CD4-positive, alpha-beta T cell treated with Interleukin-1 beta for 1 hour (primary cell): ENCODE measurements around the gene PLXDC1.
"Not testable (repeated sequence)": the region's sequence is repeated elsewhere in the genome, so short reads cannot be mapped to it uniquely, and the experiment has no call there.

ENCODE experiments used
- DNase-seq, 2 donors: peaks; one replicate each; pipeline ENCODE4 v3.0.0-alpha.2; 2020 to 2022

Gene PLXDC1

GRCh38 chr17:39057701-39058206 is 93.7 kb downstream of the PLXDC1 start:
- DNase-seq, result no peak

DNA sequence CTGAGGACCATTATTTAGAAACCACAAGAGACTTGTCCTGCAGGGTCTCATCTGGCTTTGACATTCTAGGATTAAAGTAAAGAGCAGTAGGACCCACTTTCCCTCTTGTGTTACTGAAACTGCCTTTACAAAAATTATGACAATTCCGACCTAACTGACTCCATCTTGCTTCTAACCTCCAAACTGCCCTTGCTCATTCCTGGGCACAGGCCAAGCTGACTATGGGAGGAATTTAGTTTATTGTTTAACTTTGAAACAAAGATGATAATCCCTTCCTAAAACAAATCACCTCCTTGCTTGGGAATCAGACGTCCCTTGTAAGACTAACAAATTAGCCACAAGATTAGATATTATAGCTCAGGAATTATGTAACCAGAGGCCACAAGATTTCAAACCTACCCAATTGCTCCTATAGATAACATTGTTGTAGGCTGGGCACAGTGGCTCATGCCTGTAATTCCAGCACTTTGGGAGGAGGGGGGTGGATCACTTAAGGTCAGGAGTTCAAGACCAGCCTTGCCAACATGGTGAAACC is 97.3 kb downstream of the PLXDC1 start:
- DNase-seq, result no peak

DNA sequence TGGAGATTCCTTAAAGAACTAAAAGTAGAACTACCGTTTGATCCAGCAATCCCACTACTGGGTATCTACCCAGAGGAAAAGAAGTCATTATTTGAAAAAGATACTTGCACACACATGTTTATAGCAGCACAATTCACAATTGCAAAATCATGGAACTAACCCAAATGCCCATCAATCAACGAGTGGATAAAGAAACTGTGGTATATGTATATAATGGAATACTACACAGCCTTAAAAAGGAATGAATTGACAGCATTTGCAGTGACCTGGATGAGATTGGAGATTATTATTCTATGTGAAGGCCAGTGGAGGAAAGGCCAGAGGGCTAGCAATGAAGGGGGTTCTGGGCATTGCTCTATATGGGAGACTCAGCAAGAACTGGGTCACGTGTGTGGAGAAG is 99.0 kb downstream of the PLXDC1 start:
- not testable (repeated sequence) for DNase-seq

- no peak for DNase-seq
These were observed 100.3 kb downstream of the PLXDC1 start for GRCh38 chr17:39051001-39051585.

GRCh38 chr17:39045948-39046679 is 105.3 kb downstream of the PLXDC1 start:
- DNase-seq, result no peak

GRCh38 chr17:39036009-39036408 is 115.4 kb downstream of the PLXDC1 start:
- DNase-seq, result no peak

- not testable (repeated sequence) for DNase-seq
These were observed 115.9 kb downstream of the PLXDC1 start for GRCh38 chr17:39035578-39035977.

DNA sequence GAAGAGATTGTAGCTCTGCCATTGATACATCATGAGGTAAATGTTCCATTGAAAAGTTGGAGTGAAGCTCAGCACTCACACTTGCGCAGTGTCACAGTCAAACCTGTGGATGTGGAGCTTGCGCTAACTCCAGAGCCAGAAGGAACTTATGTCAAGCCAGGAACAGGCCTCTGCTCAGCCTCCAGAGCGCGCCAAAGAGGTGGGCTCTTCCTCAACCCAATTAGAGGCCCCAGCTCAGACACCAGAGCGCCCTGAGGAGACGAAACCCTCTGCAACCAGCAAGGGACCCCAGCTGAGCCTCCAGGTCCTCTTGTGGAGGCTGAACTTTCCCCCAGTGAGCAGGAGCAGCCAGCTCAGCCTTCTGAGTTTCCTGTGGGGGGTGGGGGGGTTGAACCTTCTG is 122.7 kb downstream of the PLXDC1 start:
- DNase-seq, result no peak

DNA sequence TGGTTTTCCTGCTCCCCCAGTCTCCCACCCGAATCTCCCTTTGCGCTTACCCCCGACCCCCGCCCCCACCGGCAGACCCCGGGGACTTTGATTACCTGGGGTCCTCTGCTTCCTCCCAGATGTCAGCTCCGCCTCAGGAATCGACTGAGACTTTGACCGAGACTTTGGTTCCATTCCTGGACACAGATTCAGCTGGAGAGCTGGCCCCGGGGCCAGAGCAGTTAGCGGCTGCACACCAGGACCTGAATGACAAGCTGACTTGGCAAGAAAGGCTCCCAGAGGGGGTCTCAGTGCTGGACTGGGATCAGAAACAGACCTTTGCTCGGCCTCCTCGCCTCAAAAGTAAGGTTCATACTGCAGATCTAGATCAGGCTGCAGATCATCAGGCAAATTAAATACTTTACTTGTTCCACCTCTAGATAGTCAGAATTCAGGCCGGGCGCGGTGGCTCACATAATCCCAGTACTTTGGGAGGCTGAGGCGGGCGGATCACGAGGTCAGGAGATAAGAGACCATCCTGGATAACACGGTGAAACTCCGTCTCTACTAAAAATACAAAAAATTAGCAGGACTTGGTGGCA is 123.9 kb downstream of the PLXDC1 start:
- DNase-seq, result no peak

GRCh38 chr17:39026980-39027451 is 124.4 kb downstream of the PLXDC1 start:
- no peak for DNase-seq

DNA sequence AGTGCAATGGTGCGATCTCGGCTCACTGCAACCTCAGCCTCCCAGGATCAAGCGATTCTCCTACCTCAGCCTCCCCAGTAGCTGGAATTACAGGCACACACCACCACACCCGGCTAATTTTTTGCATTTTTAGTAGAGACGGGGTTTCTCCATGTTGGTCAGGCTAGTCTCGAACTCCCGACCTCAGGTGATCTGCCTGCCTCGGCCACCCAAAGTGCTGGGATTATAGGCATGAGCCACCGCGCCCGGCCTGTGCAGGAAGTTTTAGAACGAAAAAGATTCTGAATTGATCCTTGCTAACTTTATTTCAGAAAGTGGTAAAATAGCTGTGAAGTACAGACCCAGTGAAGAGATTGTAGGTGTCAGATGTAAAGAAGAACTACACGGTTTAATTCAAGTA is 125.1 kb downstream of the PLXDC1 start:
- DNase-seq, result not testable (repeated sequence)

GRCh38 chr17:39022924-39023323 is 128.5 kb downstream of the PLXDC1 start:
- DNase-seq, result no peak

DNA sequence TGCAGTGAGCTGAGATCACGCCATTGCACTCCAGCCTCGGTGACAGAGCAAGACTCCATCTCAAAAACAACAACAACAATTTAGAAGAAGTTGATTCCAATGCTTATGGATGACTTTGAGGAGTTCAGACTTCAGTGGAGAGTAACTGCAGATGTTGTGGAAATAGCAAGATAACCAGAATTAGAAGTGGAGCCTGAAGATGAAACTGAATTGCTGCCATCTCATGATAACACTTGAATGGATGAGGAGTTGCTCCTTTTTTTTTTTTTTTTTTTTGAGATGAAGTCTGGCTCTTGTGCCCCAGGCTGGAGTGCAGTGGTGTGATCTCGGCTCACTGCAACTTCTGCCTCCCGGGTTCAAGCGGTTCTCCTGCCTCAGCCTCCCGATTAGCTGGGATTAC is 131.4 kb downstream of the PLXDC1 start:
- DNase-seq, result not testable (repeated sequence)

GRCh38 chr17:39018267-39019134 is 132.9 kb downstream of the PLXDC1 start:
- DNase-seq, result no peak

DNA sequence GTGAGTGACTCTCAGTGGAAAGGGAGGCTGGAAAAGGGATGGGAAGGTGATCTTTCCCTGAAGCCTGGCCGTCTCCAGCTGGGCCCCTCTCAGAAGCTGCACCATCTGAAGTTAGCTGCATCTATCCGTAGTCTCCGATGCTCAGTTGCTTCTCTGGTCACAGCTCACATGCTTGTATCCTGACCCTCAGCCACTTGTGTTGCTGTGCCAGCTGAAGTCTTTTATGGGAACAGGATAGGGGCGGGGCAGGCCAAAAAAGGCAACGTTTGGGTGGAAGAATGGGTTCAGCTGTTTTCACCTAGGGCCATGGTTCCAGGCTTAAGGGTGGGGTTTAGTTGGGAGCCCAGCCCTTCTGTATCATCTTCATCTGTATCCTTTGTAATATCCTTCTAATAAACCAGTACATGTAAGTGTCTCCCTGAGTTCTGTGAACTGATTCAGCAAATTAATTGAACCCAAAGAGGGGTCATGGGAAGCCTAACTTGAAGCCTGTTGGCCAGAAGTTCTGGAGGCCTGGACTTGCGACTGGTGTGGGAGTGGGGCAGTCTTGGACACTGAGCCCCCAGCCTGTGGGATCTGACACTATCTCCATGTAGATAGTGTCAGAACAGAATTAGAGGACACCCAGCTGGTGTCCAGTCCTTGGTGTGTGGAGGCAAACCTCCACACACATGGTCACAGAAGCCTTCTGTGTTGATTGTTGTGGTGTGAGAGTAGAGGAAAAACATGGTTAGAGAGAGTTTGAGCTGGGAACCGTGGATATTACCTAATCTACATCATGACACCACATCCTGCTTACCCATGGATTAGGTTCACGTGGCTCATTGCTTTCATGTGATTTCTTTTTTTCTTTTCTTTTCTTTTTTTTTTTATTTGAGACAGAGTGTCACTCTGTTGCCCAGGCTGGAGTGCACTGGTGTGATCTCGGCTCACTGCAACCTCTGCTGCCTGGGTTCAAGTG is 135.0 kb downstream of the PLXDC1 start:
- DNase-seq, result peak; percentile 11 to 40

- DNase-seq, result no peak
These were observed 135.9 kb downstream of the PLXDC1 start for GRCh38 chr17:39015546-39015935.

DNA sequence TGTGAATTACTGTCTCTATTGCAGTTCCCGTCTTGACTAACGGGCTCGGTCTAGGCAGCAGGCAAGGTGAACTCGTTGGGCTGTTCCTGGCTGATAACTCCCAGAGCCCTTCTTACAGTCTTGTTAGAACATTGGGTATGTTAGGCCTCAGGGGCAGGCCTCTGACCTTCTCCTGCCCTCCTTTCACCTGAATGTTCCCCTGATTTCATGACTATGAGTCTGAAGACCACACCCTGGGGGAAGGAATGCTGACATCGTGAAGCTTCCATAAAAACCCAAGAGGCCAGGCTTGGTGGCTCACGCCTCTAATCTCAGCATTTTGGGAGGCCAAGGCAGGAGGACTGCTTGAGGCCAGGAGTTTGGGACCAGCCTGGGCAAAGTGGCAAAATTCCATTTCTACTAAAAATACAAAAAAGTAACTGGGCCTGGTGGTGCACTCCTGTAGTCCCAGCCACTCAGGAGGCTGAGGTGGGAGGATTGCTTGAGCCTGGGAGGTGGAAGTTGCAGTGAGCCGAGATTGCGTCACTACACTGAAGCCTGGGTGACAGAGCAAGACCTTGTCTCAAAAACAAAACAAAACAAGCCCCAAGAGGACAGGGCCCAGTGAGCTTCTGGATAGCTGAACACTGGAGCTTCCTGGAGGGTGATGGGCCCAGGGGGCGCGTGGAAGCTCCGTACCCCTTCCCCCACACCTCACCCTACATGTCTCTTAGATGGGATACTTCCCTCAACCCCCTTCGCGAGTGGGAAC is 136.5 kb downstream of the PLXDC1 start:
- DNase-seq, result peak in 1 of 2 donors; percentile 27

- DNase-seq, result no peak
These were observed 137.2 kb downstream of the PLXDC1 start for GRCh38 chr17:39014044-39014794.
